B cell (primary cell): ENCODE measurements around the gene MAP3K4. TPM values are rescaled to one million over a fixed set of nuclear protein-coding genes. Genes with fewer than 3 reads are reported as not detected.

Experiments used
- ATAC-seq: fragments of 200-7000 bp; cut with Tn5 transposase; one replicate; pipeline ENCODE4 v1.10.0; 2021; ENCODE audit warnings: low read depth, mild to moderate bottlenecking, moderate number of reproducible peaks, moderate library complexity
- CTCF ChIA-PET: fragments of 350-600 bp; sonication (Branson Sonifier 250); formaldehyde crosslinking; loops from one replicate; lab custom pipeline; 2021; ENCODE audit warnings: antibody characterized with exemption, inconsistent platforms; lab: Charles Lee
- POLR2A ChIA-PET: fragments of 350-600 bp; sonication (Branson Sonifier 250); formaldehyde crosslinking; loops from one replicate; lab custom pipeline; 2021; ENCODE audit warnings: antibody characterized with exemption; lab: Charles Lee
- DNase-seq: peaks from one replicate; pipeline ENCODE4 v3.0.0; 2013
- H2AFZ ChIP-seq: 2 replicates; pipeline ENCODE4 v1.6.1; 2012; ENCODE audit warnings: mild to moderate bottlenecking, low read depth, low read length; ENCODE audit not compliant: insufficient read depth, poor library complexity, severe bottlenecking
- H3K27ac ChIP-seq, 2 donors: 1 replicate in 1 of 2; 2 replicates in 1 of 2; pipeline ENCODE4 v1.5.1; 2012 to 2013; ENCODE audit warnings: low read length in 2 of 2, mild to moderate bottlenecking in 2 of 2, moderate library complexity in 1 of 2
- H3K27me3 ChIP-seq, 4 experiments: fragments of 200-600 bp in 1 of 4; sonication (generic) in 1 of 4; replicated peaks in 1 of 4; 1 replicate in 2 of 4; 2 replicates in 2 of 4; pipeline versions ENCODE4 v1.6.1 to v1.7.0; 2013 to 2016; ENCODE audit warnings: low read length in 3 of 4, mild to moderate bottlenecking in 2 of 4, mixed read lengths in 1 of 4, moderate library complexity in 1 of 4; ENCODE audit not compliant: insufficient read depth in 4 of 4, control insufficient read depth in 3 of 4; ENCODE audit errors: control extremely low read depth in 1 of 4
- H3K36me3 ChIP-seq, 2 experiments: replicated peaks in 1 of 2; 1 replicate in 1 of 2; 2 replicates in 1 of 2; pipeline versions ENCODE4 v1.6.1 to v1.7.1; 2013; ENCODE audit warnings: low read length in 1 of 2; ENCODE audit not compliant: insufficient read depth in 2 of 2, control insufficient read depth in 1 of 2; ENCODE audit errors: control extremely low read depth in 1 of 2, extremely low read depth in 1 of 2
- H3K4me1 ChIP-seq, 2 donors: fragments of 200-600 bp in 1 of 2; sonication (generic) in 1 of 2; 1 replicate in 1 of 2; 2 replicates in 1 of 2; pipeline versions ENCODE4 v1.5.1 to v1.6.1; 2013 to 2017; ENCODE audit warnings: low read length in 2 of 2; ENCODE audit not compliant: control insufficient read depth in 2 of 2, insufficient read depth in 2 of 2
- H3K4me2 ChIP-seq: replicated peaks from 2 replicates; pipeline ENCODE3; 2012; ENCODE audit warnings: mild to moderate bottlenecking, low read depth, low read length; ENCODE audit not compliant: poor library complexity, severe bottlenecking
- H3K4me3 ChIP-seq, 5 experiments: fragments of 200-600 bp in 1 of 5; sonication (generic) in 1 of 5; 1 replicate in 3 of 5; 2 replicates in 2 of 5; pipeline versions ENCODE4 v1.5.1 to v1.7.0; 2011 to 2016; ENCODE audit warnings: low read length in 4 of 5, mild to moderate bottlenecking in 4 of 5, low read depth in 2 of 5, control low read depth in 1 of 5, moderate library complexity in 1 of 5; ENCODE audit not compliant: insufficient read depth in 1 of 5; ENCODE audit errors: control extremely low read depth in 1 of 5, extremely low read depth in 1 of 5
- H3K79me2 ChIP-seq: fragments of 200-600 bp; sonication (generic); one replicate; pipeline ENCODE4 v1.6.0; 2016; ENCODE audit warnings: low read length; ENCODE audit not compliant: control insufficient read depth, insufficient read depth
- H3K9ac ChIP-seq: fragments of 200-600 bp; sonication (generic); 2 replicates; pipeline ENCODE4 v1.6.1; 2017; ENCODE audit warnings: mild to moderate bottlenecking, low read length, moderate library complexity
- H3K9me3 ChIP-seq, 3 donors: one replicate each; pipeline versions ENCODE4 v1.6.1 to v1.7.1; 2013; ENCODE audit warnings: low read length in 2 of 3; ENCODE audit not compliant: control insufficient read depth in 2 of 3, insufficient read depth in 1 of 3; ENCODE audit errors: control extremely low read depth in 1 of 3
- H4K20me1 ChIP-seq: 2 replicates; pipeline ENCODE4 v1.6.0; 2012; ENCODE audit warnings: mild to moderate bottlenecking, low read length; ENCODE audit not compliant: insufficient read depth, control insufficient read depth, poor library complexity, severe bottlenecking
- H3K27ac Mint-ChIP-seq: one replicate; pipeline ENCODE4 v1.8.0; 2021; ENCODE audit warnings: mixed read lengths
- H3K27me3 Mint-ChIP-seq: one replicate; pipeline ENCODE4 v1.8.0; 2021; ENCODE audit warnings: mixed read lengths
- H3K4me1 Mint-ChIP-seq: one replicate; pipeline ENCODE4 v1.8.0; 2021; ENCODE audit warnings: mixed read lengths
- H3K4me3 Mint-ChIP-seq: one replicate; pipeline ENCODE4 v1.8.0; 2021; ENCODE audit warnings: mixed read lengths
- H3K9me3 Mint-ChIP-seq: one replicate; pipeline ENCODE4 v1.8.0; 2022; ENCODE audit warnings: mixed read lengths; ENCODE audit not compliant: insufficient read depth
- CTCF ChIP-seq: fragments of 200-600 bp; IDR thresholded peaks from one replicate; pipeline ENCODE4 v1.8.0; 2022; ENCODE audit warnings: antibody characterized with exemption, mild to moderate bottlenecking
- EZH2 ChIP-seq: IDR thresholded peaks from 2 replicates; pipeline ENCODE4 v1.6.1; 2012; ENCODE audit warnings: borderline replicate concordance, low read depth, mild to moderate bottlenecking, moderate library complexity, low read length; ENCODE audit not compliant: insufficient read depth, poor library complexity, severe bottlenecking
- WGBS: methylation state at CpG from one replicate; pipeline ENCODE4 v1.1.5; 2013; ENCODE audit warnings: missing lambda C conversion rate; ENCODE audit not compliant: insufficient coverage; 5-methylcytosine and 5-hydroxymethylcytosine counted together
- intact Hi-C: fragments of 100-400 bp; cut with micrococcal nuclease; formaldehyde crosslinking; loops from one replicate; pipeline ENCODE4 v1.10.0; 2022
- polyA plus RNA-seq: library from polyadenylated mRNA; depleted of rRNA; stranded (reverse); fragments of >200 nt; gene quantifications from 2 replicates; pipeline ENCODE4 v1.2.3, GENCODE V29; 2012
- total RNA-seq, 2 donors: library from RNA; stranded (reverse); fragments of 120-200 nt in 1 of 2; gene quantifications; 1 replicate in 1 of 2; 2 replicates in 1 of 2; pipeline versions ENCODE4 v1.2.3 to v1.2.4, GENCODE V29; 2013 to 2022

Gene MAP3K4
- total and polyA plus RNA-seq, 2 donors (not counting 1 experiment from before 2014, with no cell fraction given): 24.4 to 105 TPM

- no peaks in the 10 kb centered on the region for H3K9me3 Mint-ChIP-seq
- H3K36me3 ChIP-seq: peaks cover 0 to 52% of the 10 kb centered on the region in 2 experiments
- H3K27me3 Mint-ChIP-seq: no peaks in the 10 kb centered on the region
- peaks cover 24% of the 10 kb centered on the region for H3K79me2 ChIP-seq
- H3K27ac ChIP-seq: no peak overlapping the region
- H3K9ac ChIP-seq: no peak overlapping the region
- H3K27ac Mint-ChIP-seq: no peak overlapping the region
- H2AFZ ChIP-seq: no peak overlapping the region
- H3K9me3 ChIP-seq: no peaks in the 10 kb centered on the region
- no peak overlapping the region for H3K4me3 Mint-ChIP-seq
- intact Hi-C loops: no loop called here
- POLR2A ChIA-PET: no interaction called here
- no peaks in the 10 kb centered on the region for H3K27me3 ChIP-seq
- TF ChIP-seq EZH2: no peak
- no peak for TF ChIP-seq CTCF
- peaks cover 25% of the 10 kb centered on the region for H4K20me1 ChIP-seq
- H3K4me3 ChIP-seq: no peak overlapping the region
- H3K4me2 ChIP-seq: no peak overlapping the region
- H3K4me1 ChIP-seq: peaks cover 6 to 9% of the 10 kb centered on the region in 2 donors
- ATAC-seq: no peak
- CTCF ChIA-PET: no interaction called here
- no CpG with 5 or more reads among the region's 2 CpGs for whole genome bisulfite sequencing
- DNase-seq: no peak
- H3K4me1 Mint-ChIP-seq: peaks cover 15% of the 10 kb centered on the region
These were observed 46.3 kb downstream of the MAP3K4 start for GRCh38 chr6:161037873-161038228.

DNA sequence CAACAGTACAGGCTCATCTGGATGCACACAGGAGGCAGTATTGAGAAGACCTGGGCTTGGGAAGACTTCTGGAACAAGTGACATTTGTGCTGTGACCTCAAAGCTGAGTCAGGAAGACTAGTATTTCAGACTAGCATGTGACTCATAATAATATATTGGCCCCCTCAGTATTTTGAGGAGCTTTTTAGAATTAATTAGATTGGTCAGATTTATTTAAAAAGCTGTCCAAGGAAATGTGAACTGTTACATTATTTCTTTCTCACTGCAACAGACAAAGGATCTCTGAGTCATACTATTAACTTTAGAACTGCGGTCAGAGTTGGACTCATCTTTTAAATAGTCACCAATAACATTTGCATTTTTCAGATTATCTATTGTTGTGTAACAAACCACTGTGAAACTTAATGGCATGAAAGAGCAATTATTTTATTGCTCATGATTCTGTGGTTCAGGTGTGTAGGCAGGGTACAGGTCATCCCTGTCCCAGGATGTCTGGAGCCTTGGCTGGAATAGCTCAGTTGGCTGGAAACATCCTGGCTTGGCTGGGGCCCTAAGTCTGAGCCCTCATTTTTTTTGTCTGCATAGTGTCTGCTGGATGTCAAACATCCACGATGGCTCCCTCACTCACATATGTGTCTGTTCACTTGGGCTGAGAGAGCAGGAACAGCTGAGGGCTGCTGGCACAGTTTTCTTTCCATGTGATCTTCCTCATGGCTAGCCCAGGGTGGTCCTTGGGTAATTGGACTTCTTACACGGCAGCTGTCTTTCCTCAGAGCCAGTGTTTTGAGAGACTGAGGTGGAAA is 46.9 kb downstream of the MAP3K4 start:
- TF ChIP-seq CTCF (no peak), EZH2 (no peak)
- no peak for DNase-seq
- no peak overlapping the region for H3K27ac Mint-ChIP-seq
- no peaks in the 10 kb centered on the region for H3K9me3 Mint-ChIP-seq
- H3K36me3 ChIP-seq: peaks cover 0 to 55% of the 10 kb centered on the region in 2 experiments
- no peaks in the 10 kb centered on the region for H3K27me3 Mint-ChIP-seq
- no peak for ATAC-seq
- POLR2A ChIA-PET: no interaction called here
- no peak overlapping the region for H3K4me3 ChIP-seq
- H3K4me1 ChIP-seq: peaks cover 6 to 9% of the 10 kb centered on the region in 2 donors
- peaks cover 24% of the 10 kb centered on the region for H3K79me2 ChIP-seq
- no peak overlapping the region for H2AFZ ChIP-seq
- H3K4me2 ChIP-seq: no peak overlapping the region
- H3K9ac ChIP-seq: no peak overlapping the region
- H3K4me1 Mint-ChIP-seq: peaks cover 15% of the 10 kb centered on the region
- 100% methylated on average over 2 of the region's 3 CpGs for WGBS
- intact Hi-C loops: no loop called here
- H3K9me3 ChIP-seq: no peaks in the 10 kb centered on the region
- H3K27me3 ChIP-seq: no peaks in the 10 kb centered on the region
- H3K4me3 Mint-ChIP-seq: no peak overlapping the region
- H3K27ac ChIP-seq: no peak overlapping the region
- H4K20me1 ChIP-seq: peaks cover 25% of the 10 kb centered on the region
- CTCF ChIA-PET: interaction anchor here (0.6 kb wide), 1 partner anchor 37 kb away, joined by 4 read pairs; no protein-coding TSS in a partner anchor
